Skeletal muscle tissue (tissue), 2 donors: ENCODE data around the gene ZDHHC12. TPM values are rescaled to one million over a fixed set of nuclear protein-coding genes. Genes with fewer than 3 reads are reported as not detected.

Source experiments
- small RNA-seq: library from RNA; depleted of rRNA; stranded (forward); fragments of <200 nt; gene quantifications from one replicate; pipeline ENCODE3, GENCODE V24; 2014
- total RNA-seq: library from RNA; depleted of rRNA; stranded (reverse); fragments of >200 nt; gene quantifications from one replicate; pipeline ENCODE4 v1.2.3, GENCODE V29; 2014

Gene ZDHHC12
- total RNA-seq, 1 donor from 2014 or later, result 2.6 TPM

Small RNAs within 50 kb of the gene (small RNA-seq; reads per million reads assigned to genes)
- gene RF00017, result not detected
- gene RN7SL560P, result not detected

Other genes with a start within 250 kb of the ZDHHC12 start
- gene GLE1, start 219.4 kb downstream of the ZDHHC12 start, total RNA-seq, result 16.7 TPM
- gene SPTAN1, start 171.5 kb downstream of the ZDHHC12 start, total RNA-seq, result 368 TPM
- gene DYNC2I2, start 67.3 kb downstream of the ZDHHC12 start, total RNA-seq, result 31.8 TPM
- gene SET, start 34.9 kb downstream of the ZDHHC12 start, total RNA-seq, result 336 TPM
- gene PKN3, start 21.6 kb downstream of the ZDHHC12 start, total RNA-seq, result 2.1 TPM
- 14.6 TPM for gene ZER1, start 47.8 kb upstream of the ZDHHC12 start, total RNA-seq
- 9.4 TPM for gene TBC1D13, start 63.1 kb upstream of the ZDHHC12 start, total RNA-seq
- 19.3 TPM for gene ENDOG, start 94.4 kb upstream of the ZDHHC12 start, total RNA-seq
- 11.0 TPM for gene SPOUT1, start 105.7 kb upstream of the ZDHHC12 start, total RNA-seq
- gene KYAT1, start 157.8 kb upstream of the ZDHHC12 start, total RNA-seq, result 2.1 TPM
- gene LRRC8A, start 158.0 kb upstream of the ZDHHC12 start, total RNA-seq, result 9.9 TPM
- gene PHYHD1, start 196.9 kb upstream of the ZDHHC12 start, total RNA-seq, result 17.7 TPM
- gene DOLK, start 223.5 kb upstream of the ZDHHC12 start, total RNA-seq, result 11.5 TPM
- gene NUP188, start 223.6 kb upstream of the ZDHHC12 start, total RNA-seq, result 36.5 TPM